HL-60 (cell line): ENCODE data around the gene FANCI.

Source experiments
- DNase-seq, 2 experiments: peaks; one replicate each; pipeline ENCODE4 v3.0.0-alpha.2; 2010 to 2020; ENCODE audit warnings: low read depth in 1 of 2, low spot score in 1 of 2
- H3K27ac ChIP-seq: fragments of 250-450 bp; sonication (Bioruptor Pico); replicated peaks from 2 replicates; pipeline ENCODE4 v1.5.1; 2020; ENCODE audit warnings: mild to moderate bottlenecking, moderate library complexity
- H3K27me3 ChIP-seq: fragments of 250-450 bp; sonication (Bioruptor Pico); 2 replicates; pipeline ENCODE4 v1.5.1; 2021; ENCODE audit warnings: mild to moderate bottlenecking, moderate library complexity; ENCODE audit not compliant: insufficient read depth, poor library complexity, severe bottlenecking
- H3K4me3 ChIP-seq: replicated peaks from 2 replicates; pipeline ENCODE4 v1.5.1; 2011; ENCODE audit warnings: mild to moderate bottlenecking, control low read depth, low read length; ENCODE audit not compliant: insufficient read depth
- CTCF ChIP-seq: IDR thresholded peaks from one replicate; pipeline ENCODE4 v1.5.1; 2011; ENCODE audit warnings: low read length, control low read depth, inconsistent platforms; ENCODE audit not compliant: insufficient read depth
- GABPA ChIP-seq: IDR thresholded peaks from 2 replicates; pipeline ENCODE4 v1.6.1; 2012; ENCODE audit warnings: low read depth
- POLR2AphosphoS5 ChIP-seq: IDR thresholded peaks from 2 replicates; pipeline ENCODE4 v1.6.1; 2012; ENCODE audit warnings: low read depth
- REST ChIP-seq: IDR thresholded peaks from 2 replicates; pipeline ENCODE4 v1.6.1; 2012; ENCODE audit warnings: low read depth; ENCODE audit not compliant: insufficient replicate concordance
- SPI1 ChIP-seq: IDR thresholded peaks from 2 replicates; pipeline ENCODE4 v1.6.1; 2012; ENCODE audit warnings: low read depth, mild to moderate bottlenecking, borderline replicate concordance

Gene FANCI

GRCh38 chr15:89342840-89343239 is 99.1 kb downstream of the FANCI start:
- DNase-seq, result no peak
- no peaks in the 10 kb centered on the region for H3K27me3 ChIP-seq
- no peak overlapping the region for H3K4me3 ChIP-seq
- H3K27ac ChIP-seq, result no peak overlapping the region
- TF ChIP-seq GABPA (no peak), SPI1 (no peak), REST (no peak), POLR2AphosphoS5 (no peak), CTCF (no peak)

GRCh38 chr15:89345248-89345647 is 101.5 kb downstream of the FANCI start:
- TF ChIP-seq REST (no peak), SPI1 (no peak), CTCF (no peak), POLR2AphosphoS5 (no peak), GABPA (no peak)
- Histone ChIP-seq H3K27ac (no peak overlapping the region), H3K27me3 (no peaks in the 10 kb centered on the region), H3K4me3 (no peak overlapping the region)
- no peak for DNase-seq

GRCh38 chr15:89346516-89347231 is 102.9 kb downstream of the FANCI start:
- Histone ChIP-seq H3K27me3 (no peaks in the 10 kb centered on the region), H3K27ac (no peak overlapping the region), H3K4me3 (no peak overlapping the region)
- DNase-seq, result no peak
- no peak for TF ChIP-seq REST
- no peak for TF ChIP-seq CTCF
- no peak for TF ChIP-seq POLR2AphosphoS5
- no peak for TF ChIP-seq GABPA
- no peak for TF ChIP-seq SPI1
